ENCODE results near the gene DNAJC22. TPM values are rescaled to one million over a fixed set of nuclear protein-coding genes. Genes with fewer than 3 reads are reported as not detected.

Gene DNAJC22
- total RNA-seq, 1 experiment from 2014 or later: 27.7 TPM

DNA sequence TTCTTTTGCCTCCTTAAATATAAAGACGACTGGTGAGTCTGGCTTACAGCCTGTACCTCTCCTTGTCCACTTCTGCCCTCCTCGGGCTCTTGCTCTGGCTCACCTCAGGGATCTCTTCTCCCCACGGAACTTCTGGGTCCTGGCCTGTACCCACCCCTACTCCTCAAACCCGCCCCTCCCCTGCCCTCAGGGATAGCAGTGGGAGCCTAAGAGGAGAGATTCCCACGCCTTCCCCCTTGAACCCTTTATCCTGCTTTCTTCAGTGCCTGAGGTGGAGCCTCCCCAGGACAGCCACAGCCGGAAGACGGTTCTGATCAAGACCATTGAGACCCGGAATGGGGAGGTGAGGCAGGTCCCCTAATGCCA lies 49.0 kb upstream of the DNAJC22 start:
- RAD21 ChIA-PET (ENCODE audit: low non-redundant PET in 1 of 2, low total read pairs in 2 of 2, uncharacterized antibody in 2 of 2, unreplicated experiment in 2 of 2): interaction anchor here (0.8 to 1.5 kb wide), 2 partner anchors 25 kb away, joined by 3 read pairs; partner anchors contain the start of gene TROAP (in 1 of the 2)
- ATAC-seq (peak; percentile 57), DNase-seq (ENCODE audit: low read depth, low spot score) (no peak)
- H3K4me3 ChIP-seq (replicated peaks in 1 of 2; ENCODE audit: low read depth in 1 of 2, low read length in 2 of 2): peak overlapping the region; percentile 39 to 47
- CTCF ChIA-PET: interaction anchor here (0.7 to 3.2 kb wide), 18 partner anchors 9 to 325 kb away, joined by 3 to 25 read pairs (median 6); partner anchors contain the start of genes C1QL4, DNAJC22, PRPF40B and SPATS2
- no peaks in the 10 kb centered on the region for H3K36me3 ChIP-seq (ENCODE audit: control insufficient read depth in 1 of 2, insufficient read depth in 2 of 2, low read length in 2 of 2)
- POLR2A ChIA-PET: interaction anchor here (0.6 to 1.6 kb wide), 8 partner anchors 9 to 255 kb away, joined by 3 to 13 read pairs (median 4); partner anchors contain the start of gene TROAP
- TF ChIP-seq POLR2AphosphoS5 (IDR thresholded peaks at IDR 0.05; ENCODE audit: low read depth, low read length) (no peak), POLR2A (IDR thresholded peaks at IDR 0.05; ENCODE audit: borderline replicate concordance, extremely low read depth, insufficient read depth, insufficient read length) (peak; percentile 28)
- peak overlapping the region; percentile 87 for H3K4me2 ChIP-seq (ENCODE audit: low read length)
- peak overlapping the region; percentile 48 for H2AFZ ChIP-seq (ENCODE audit: low read depth, low read length, poor library complexity, severe bottlenecking)
- H3K4me1 ChIP-seq (ENCODE audit: control insufficient read depth in 1 of 2, insufficient read depth in 2 of 2, low read length in 2 of 2): peaks cover 10 to 36% of the 10 kb centered on the region in 2 experiments; a peak in 3 of 4 replicates
- no peaks in the 10 kb centered on the region for H4K20me1 ChIP-seq (ENCODE audit: insufficient read depth)
- H3K27ac ChIP-seq (ENCODE audit: low read depth, low read length): no peak overlapping the region
- no peaks in the 10 kb centered on the region for H3K9me3 ChIP-seq (ENCODE audit: control insufficient read depth in 1 of 2, insufficient read depth in 1 of 2, low read depth in 1 of 2, low read length in 2 of 2)
- no peaks in the 10 kb centered on the region for H3K9me2 ChIP-seq (ENCODE audit: insufficient read depth)
- no peaks in the 10 kb centered on the region for H3K27me3 ChIP-seq (ENCODE audit: insufficient read depth, low read length)
- no peaks in the 10 kb centered on the region for H3K79me2 ChIP-seq (ENCODE audit: insufficient read depth, low read length)
- H3K9ac ChIP-seq (ENCODE audit: low read length): peak overlapping the region; percentile 32; the same call in 1 of the 2 replicates
- BruUV-seq (replicated peaks): TSS peak; percentile 95
- intact Hi-C loops (cut with micrococcal nuclease): loop anchor here (2.0 kb wide), 2 partner anchors 45 to 217 kb away; no protein-coding TSS in a partner anchor

DNA sequence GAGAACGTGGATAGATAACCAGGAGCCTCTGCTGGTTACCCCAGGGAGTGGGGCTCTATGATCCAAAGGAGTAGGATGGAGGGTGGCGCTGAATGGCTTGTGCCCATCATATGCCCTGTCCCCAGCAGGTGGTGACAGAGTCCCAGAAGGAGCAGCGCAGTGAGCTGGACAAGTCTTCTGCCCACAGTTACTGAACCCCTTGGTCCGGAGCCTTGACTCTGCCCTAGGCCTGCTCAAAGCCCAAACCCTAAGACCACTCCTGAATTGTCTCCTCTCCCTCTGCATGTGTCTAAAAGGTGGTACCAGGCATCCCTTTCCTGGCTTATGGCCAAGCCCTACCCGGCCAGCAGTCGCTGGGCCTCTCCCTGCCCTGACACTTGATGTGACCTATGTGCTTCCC lies 48.5 kb upstream of the DNAJC22 start:
- intact Hi-C loops (cut with micrococcal nuclease): loop anchor here (2.0 kb wide), 2 partner anchors 45 to 217 kb away; no protein-coding TSS in a partner anchor
- Histone ChIP-seq H3K4me2 (ENCODE audit: low read length) (peak overlapping the region; percentile 87), H3K9me2 (ENCODE audit: insufficient read depth) (no peaks in the 10 kb centered on the region), H3K4me1 (ENCODE audit: control insufficient read depth in 1 of 2, insufficient read depth in 2 of 2, low read length in 2 of 2) (peaks cover 10 to 31% of the 10 kb centered on the region in 2 experiments; a peak in 3 of 4 replicates), H3K9me3 (ENCODE audit: control insufficient read depth in 1 of 2, insufficient read depth in 1 of 2, low read depth in 1 of 2, low read length in 2 of 2) (no peaks in the 10 kb centered on the region), H2AFZ (ENCODE audit: low read depth, low read length, poor library complexity, severe bottlenecking) (peak overlapping the region; percentile 48), H3K79me2 (ENCODE audit: insufficient read depth, low read length) (no peaks in the 10 kb centered on the region), H3K9ac (ENCODE audit: low read length) (peak overlapping the region; percentile 32; the same call in 1 of the 2 replicates), H4K20me1 (ENCODE audit: insufficient read depth) (no peaks in the 10 kb centered on the region), H3K36me3 (ENCODE audit: control insufficient read depth in 1 of 2, insufficient read depth in 2 of 2, low read length in 2 of 2) (no peaks in the 10 kb centered on the region), H3K4me3 (replicated peaks in 1 of 2; ENCODE audit: low read depth in 1 of 2, low read length in 2 of 2) (peak overlapping the region; percentile 39 to 47; a peak in 3 of 4 replicates), H3K27ac (ENCODE audit: low read depth, low read length) (no peak overlapping the region), H3K27me3 (ENCODE audit: insufficient read depth, low read length) (no peaks in the 10 kb centered on the region)
- no peak for DNase-seq (ENCODE audit: low read depth, low spot score)
- TF ChIP-seq ZFX (IDR thresholded peaks at IDR 0.05) (no peak), RAD21 (IDR thresholded peaks at IDR 0.05; ENCODE audit: low read depth) (peak; percentile 67)
- TF ChIP-seq, protein P1, sequence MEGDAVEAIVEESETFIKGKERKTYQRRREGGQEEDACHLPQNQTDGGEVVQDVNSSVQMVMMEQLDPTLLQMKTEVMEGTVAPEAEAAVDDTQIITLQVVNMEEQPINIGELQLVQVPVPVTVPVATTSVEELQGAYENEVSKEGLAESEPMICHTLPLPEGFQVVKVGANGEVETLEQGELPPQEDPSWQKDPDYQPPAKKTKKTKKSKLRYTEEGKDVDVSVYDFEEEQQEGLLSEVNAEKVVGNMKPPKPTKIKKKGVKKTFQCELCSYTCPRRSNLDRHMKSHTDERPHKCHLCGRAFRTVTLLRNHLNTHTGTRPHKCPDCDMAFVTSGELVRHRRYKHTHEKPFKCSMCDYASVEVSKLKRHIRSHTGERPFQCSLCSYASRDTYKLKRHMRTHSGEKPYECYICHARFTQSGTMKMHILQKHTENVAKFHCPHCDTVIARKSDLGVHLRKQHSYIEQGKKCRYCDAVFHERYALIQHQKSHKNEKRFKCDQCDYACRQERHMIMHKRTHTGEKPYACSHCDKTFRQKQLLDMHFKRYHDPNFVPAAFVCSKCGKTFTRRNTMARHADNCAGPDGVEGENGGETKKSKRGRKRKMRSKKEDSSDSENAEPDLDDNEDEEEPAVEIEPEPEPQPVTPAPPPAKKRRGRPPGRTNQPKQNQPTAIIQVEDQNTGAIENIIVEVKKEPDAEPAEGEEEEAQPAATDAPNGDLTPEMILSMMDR (IDR thresholded peaks at IDR 0.05 in 2 of 3, conservative IDR thresholded peaks at IDR 0.05 in 1 of 3; ENCODE audit: borderline replicate concordance in 1 of 3, insufficient read depth in 1 of 3, low read depth in 2 of 3, low read length in 2 of 3): peak; percentile 35 to 53 (median 37); a peak in 5 of 6 replicates
- TF ChIP-seq, protein P2, sequence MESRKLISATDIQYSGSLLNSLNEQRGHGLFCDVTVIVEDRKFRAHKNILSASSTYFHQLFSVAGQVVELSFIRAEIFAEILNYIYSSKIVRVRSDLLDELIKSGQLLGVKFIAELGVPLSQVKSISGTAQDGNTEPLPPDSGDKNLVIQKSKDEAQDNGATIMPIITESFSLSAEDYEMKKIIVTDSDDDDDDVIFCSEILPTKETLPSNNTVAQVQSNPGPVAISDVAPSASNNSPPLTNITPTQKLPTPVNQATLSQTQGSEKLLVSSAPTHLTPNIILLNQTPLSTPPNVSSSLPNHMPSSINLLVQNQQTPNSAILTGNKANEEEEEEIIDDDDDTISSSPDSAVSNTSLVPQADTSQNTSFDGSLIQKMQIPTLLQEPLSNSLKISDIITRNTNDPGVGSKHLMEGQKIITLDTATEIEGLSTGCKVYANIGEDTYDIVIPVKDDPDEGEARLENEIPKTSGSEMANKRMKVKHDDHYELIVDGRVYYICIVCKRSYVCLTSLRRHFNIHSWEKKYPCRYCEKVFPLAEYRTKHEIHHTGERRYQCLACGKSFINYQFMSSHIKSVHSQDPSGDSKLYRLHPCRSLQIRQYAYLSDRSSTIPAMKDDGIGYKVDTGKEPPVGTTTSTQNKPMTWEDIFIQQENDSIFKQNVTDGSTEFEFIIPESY (IDR thresholded peaks at IDR 0.05; ENCODE audit: extremely low read depth, insufficient replicate concordance, low read length): no peak
- ATAC-seq: peak; percentile 56
- CTCF ChIA-PET: interaction anchor here (0.7 to 3.2 kb wide), 12 partner anchors 9 to 325 kb away, joined by 3 to 25 read pairs (median 8); partner anchors contain the start of genes C1QL4, DNAJC22, PRPF40B and TROAP
- no TSS peak for BruUV-seq (replicated peaks)
- POLR2A ChIA-PET: no interaction called here
- RAD21 ChIA-PET (ENCODE audit: low non-redundant PET in 1 of 2, low total read pairs in 2 of 2, uncharacterized antibody in 2 of 2, unreplicated experiment in 2 of 2): interaction anchor here in 1 of 2 experiments (1.5 kb wide), 1 partner anchor 24 kb away, joined by 3 read pairs; no protein-coding TSS in a partner anchor
